CD4-positive, alpha-beta memory T cell (primary cell): ENCODE measurements around the gene NOS1. TPM values are rescaled to one million over a fixed set of nuclear protein-coding genes. Genes with fewer than 3 reads are reported as not detected.
"Not testable (repeated sequence)": the region's sequence is repeated elsewhere in the genome, so short reads cannot be mapped to it uniquely, and the experiment has no call there.

ENCODE experiments used
- CTCF ChIA-PET: fragments of 350-600 bp; sonication (Branson Sonifier 250); formaldehyde crosslinking; loops from one replicate; lab custom pipeline; 2021; ENCODE audit warnings: inconsistent platforms; ENCODE audit not compliant: partially characterized antibody; lab: Charles Lee
- POLR2A ChIA-PET: fragments of 350-600 bp; sonication (Branson Sonifier 250); formaldehyde crosslinking; loops from one replicate; lab custom pipeline; 2021; ENCODE audit not compliant: partially characterized antibody; lab: Charles Lee
- DNase-seq, 5 donors: peaks; one replicate each; pipeline versions ENCODE4 v3.0.0 to v3.0.0-alpha.2; 2020 to 2022; ENCODE audit warnings: mixed read lengths in 1 of 5
- H3K27ac ChIP-seq: one replicate; pipeline ENCODE4 v1.7.0; 2013; ENCODE audit warnings: low read depth, low read length
- H3K27me3 ChIP-seq: 2 replicates; pipeline ENCODE4 v1.7.0; 2013; ENCODE audit warnings: mild to moderate bottlenecking, low read length, moderate library complexity; ENCODE audit not compliant: insufficient read depth
- H3K36me3 ChIP-seq: 2 replicates; pipeline ENCODE4 v1.7.0; 2013; ENCODE audit warnings: mild to moderate bottlenecking, low read length, moderate library complexity; ENCODE audit not compliant: insufficient read depth
- H3K4me1 ChIP-seq: 2 replicates; pipeline ENCODE4 v1.7.0; 2013; ENCODE audit warnings: mild to moderate bottlenecking, low read length, moderate library complexity; ENCODE audit not compliant: insufficient read depth
- H3K4me3 ChIP-seq, 2 donors: one replicate each; pipeline ENCODE4 v1.7.0; 2013; ENCODE audit warnings: low read length in 2 of 2, mild to moderate bottlenecking in 1 of 2
- H3K9me3 ChIP-seq, 2 donors: one replicate each; pipeline ENCODE4 v1.7.0; 2013; ENCODE audit warnings: low read length in 2 of 2, control low read depth in 1 of 2; ENCODE audit not compliant: control insufficient read depth in 1 of 2
- H3K27ac Mint-ChIP-seq, 7 donors: one replicate each; pipeline ENCODE4 v1.8.0; 2020 to 2021; ENCODE audit warnings: mixed read lengths in 7 of 7, mild to moderate bottlenecking in 6 of 7, inconsistent platforms in 3 of 7, moderate library complexity in 3 of 7
- H3K27me3 Mint-ChIP-seq, 2 donors: one replicate each; pipeline ENCODE4 v1.8.0; 2020 to 2021; ENCODE audit warnings: mixed read lengths in 2 of 2
- H3K36me3 Mint-ChIP-seq, 2 donors: one replicate each; pipeline ENCODE4 v1.8.0; 2020 to 2021; ENCODE audit warnings: mixed read lengths in 2 of 2, inconsistent platforms in 1 of 2, mild to moderate bottlenecking in 1 of 2
- H3K4me1 Mint-ChIP-seq, 4 donors: one replicate each; pipeline ENCODE4 v1.8.0; 2020 to 2021; ENCODE audit warnings: mixed read lengths in 4 of 4, mild to moderate bottlenecking in 1 of 4
- H3K4me3 Mint-ChIP-seq, 8 donors: one replicate each; pipeline ENCODE4 v1.8.0; 2020 to 2021; ENCODE audit warnings: mixed read lengths in 8 of 8, mild to moderate bottlenecking in 7 of 8, moderate library complexity in 6 of 8, inconsistent platforms in 3 of 8
- H3K9me3 Mint-ChIP-seq, 8 donors: one replicate each; pipeline ENCODE4 v1.8.0; 2020 to 2021; ENCODE audit warnings: mixed read lengths in 8 of 8, mild to moderate bottlenecking in 5 of 8, inconsistent platforms in 3 of 8, moderate library complexity in 1 of 8
- intact Hi-C: fragments of 100-400 bp; cut with micrococcal nuclease; formaldehyde crosslinking; loops from one replicate; pipeline ENCODE4 v1.15.1; 2023
- polyA plus RNA-seq, 2 donors: library from polyadenylated mRNA; unstranded; fragments of 300-500 nt; fragmentation: Illumina TruSeq; gene quantifications; one replicate each; pipeline ENCODE4 v1.2.3, GENCODE V29; 2021
- total RNA-seq, 2 experiments: library from RNA; stranded (reverse); gene quantifications; one replicate each; pipeline ENCODE4 v1.2.3, GENCODE V29; 2021

NOS1 gene
- total and polyA plus RNA-seq, 4 experiments from 2014 or later = not detected

DNA sequence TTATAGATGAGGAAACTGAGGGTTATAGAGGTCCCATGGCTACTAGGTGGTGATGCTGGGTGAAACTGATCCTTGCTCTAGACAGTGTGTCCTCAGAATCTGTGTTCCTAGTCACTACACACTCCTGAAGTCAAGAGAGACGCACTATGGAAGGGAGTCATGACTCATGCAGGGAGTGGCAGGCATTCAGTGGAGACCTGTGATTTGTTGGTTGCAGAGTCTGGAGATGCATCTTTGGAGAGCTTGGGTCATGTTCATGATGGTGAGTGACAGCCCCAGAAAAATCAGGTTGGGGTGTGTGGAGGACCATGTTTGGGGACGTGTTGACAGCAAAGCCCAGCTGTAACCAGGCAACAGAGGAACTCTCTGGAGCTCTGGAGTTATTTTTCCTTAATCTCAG lies 133.2 kb downstream of the NOS1 start:
- H3K27me3 Mint-ChIP-seq = peaks cover 10 to 23% of the 10 kb centered on the region in 2 donors

GRCh38 chr12:117227000-117227653 lies 134.3 kb downstream of the NOS1 start:
- Mint-ChIP-seq H3K27me3 (peaks cover 10 to 25% of the 10 kb centered on the region in 2 donors), H3K4me3 (no peak overlapping the region), H3K36me3 (no peaks in the 10 kb centered on the region), H3K27ac (no peak overlapping the region), H3K9me3 (no peaks in the 10 kb centered on the region), H3K4me1 (no peaks in the 10 kb centered on the region)
- POLR2A ChIA-PET = no interaction called here
- H3K36me3 ChIP-seq = no peaks in the 10 kb centered on the region
- no peak overlapping the region for H3K27ac ChIP-seq
- H3K4me3 ChIP-seq = no peak overlapping the region
- no peaks in the 10 kb centered on the region for H3K27me3 ChIP-seq
- CTCF ChIA-PET = interaction anchor here (0.8 to 1.8 kb wide), 3 partner anchors 8 to 15 kb away, joined by 3 to 8 read pairs (median 3); no protein-coding TSS in a partner anchor
- no peak for DNase-seq
- H3K9me3 ChIP-seq = no peaks in the 10 kb centered on the region
- no peaks in the 10 kb centered on the region for H3K4me1 ChIP-seq
- intact Hi-C loops = no loop called here

More for the DNA sequence above, 133.2 kb downstream of the NOS1 start:
- no peaks in the 10 kb centered on the region for H3K4me1 ChIP-seq
- H3K36me3 ChIP-seq = no peaks in the 10 kb centered on the region
- H3K27ac ChIP-seq = no peak overlapping the region
- Mint-ChIP-seq H3K4me1 (no peaks in the 10 kb centered on the region), H3K9me3 (no peaks in the 10 kb centered on the region), H3K4me3 (no peak overlapping the region), H3K36me3 (no peaks in the 10 kb centered on the region), H3K27ac (no peak overlapping the region)
- no peaks in the 10 kb centered on the region for H3K27me3 ChIP-seq
- ChIA-PET POLR2A (no interaction called here), CTCF (interaction anchor here (1.8 kb wide), 1 partner anchor 8 kb away, joined by 8 read pairs; no protein-coding TSS in a partner anchor)
- H3K4me3 ChIP-seq = no peak overlapping the region
- DNase-seq = no peak
- intact Hi-C loops = no loop called here
- H3K9me3 ChIP-seq = no peaks in the 10 kb centered on the region

- H3K27me3 Mint-ChIP-seq = peaks cover 7 to 20% of the 10 kb centered on the region in 2 donors
Observed at GRCh38 chr12:117226505-117226904, 134.9 kb downstream of the NOS1 start.

DNA sequence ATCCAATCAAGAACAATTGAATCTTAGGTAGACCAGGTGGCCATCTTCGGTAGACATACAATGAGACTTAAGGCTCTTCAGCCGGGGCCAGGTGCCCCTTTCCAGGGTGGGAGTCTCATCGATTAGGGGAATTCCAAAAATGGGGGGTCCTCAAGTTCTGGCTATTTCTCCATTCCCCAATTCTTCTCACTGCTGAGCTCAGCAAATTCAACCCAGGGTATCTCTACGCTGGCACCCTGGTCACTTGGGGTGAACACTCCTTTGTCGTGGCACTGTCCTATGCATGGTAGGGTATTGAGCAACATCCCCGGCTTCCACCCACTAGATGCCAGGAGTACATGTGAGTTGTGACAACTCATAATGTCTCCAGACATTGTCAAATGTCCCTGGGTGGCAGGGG lies 136.2 kb downstream of the NOS1 start:
- Histone ChIP-seq H3K27me3 (no peaks in the 10 kb centered on the region), H3K27ac (no peak overlapping the region), H3K36me3 (no peaks in the 10 kb centered on the region), H3K4me1 (no peaks in the 10 kb centered on the region), H3K4me3 (no peak overlapping the region), H3K9me3 (no peaks in the 10 kb centered on the region)
- Mint-ChIP-seq H3K27me3 (peaks cover 8 to 17% of the 10 kb centered on the region in 2 donors), H3K4me1 (no peaks in the 10 kb centered on the region), H3K9me3 (no peaks in the 10 kb centered on the region), H3K27ac (no peak overlapping the region), H3K4me3 (no peak overlapping the region), H3K36me3 (no peaks in the 10 kb centered on the region)
- intact Hi-C loops = no loop called here
- ChIA-PET POLR2A (no interaction called here), CTCF (interaction anchor here (1.2 to 1.4 kb wide), 3 partner anchors 9 to 14 kb away, joined by 3 to 4 read pairs (median 4); no protein-coding TSS in a partner anchor)
- DNase-seq = no peak

More at GRCh38 chr12:117226505-117226904, 134.9 kb downstream of the NOS1 start:
- intact Hi-C loops = no loop called here
- ChIA-PET CTCF (interaction anchor here (0.8 to 1.2 kb wide), 2 partner anchors 9 to 15 kb away, joined by 3 read pairs; no protein-coding TSS in a partner anchor), POLR2A (no interaction called here)
- no peaks in the 10 kb centered on the region for H3K36me3 ChIP-seq
- Mint-ChIP-seq H3K4me1 (no peaks in the 10 kb centered on the region), H3K4me3 (no peak overlapping the region), H3K9me3 (no peaks in the 10 kb centered on the region), H3K36me3 (no peaks in the 10 kb centered on the region), H3K27ac (no peak overlapping the region)
- DNase-seq = no peak
- H3K27ac ChIP-seq = no peak overlapping the region
- H3K9me3 ChIP-seq = no peaks in the 10 kb centered on the region
- no peaks in the 10 kb centered on the region for H3K27me3 ChIP-seq
- H3K4me3 ChIP-seq = no peak overlapping the region
- no peaks in the 10 kb centered on the region for H3K4me1 ChIP-seq

GRCh38 chr12:117220947-117221346 lies 140.5 kb downstream of the NOS1 start:
- H3K4me3 Mint-ChIP-seq = not testable (repeated sequence)

GRCh38 chr12:117218149-117218548 lies 143.3 kb downstream of the NOS1 start:
- no peaks in the 10 kb centered on the region for H3K36me3 Mint-ChIP-seq
- no peak for DNase-seq
- no peaks in the 10 kb centered on the region for H3K4me1 Mint-ChIP-seq
- Histone ChIP-seq H3K4me3 (no peak overlapping the region), H3K9me3 (no peaks in the 10 kb centered on the region), H3K27me3 (no peaks in the 10 kb centered on the region), H3K4me1 (no peaks in the 10 kb centered on the region), H3K36me3 (no peaks in the 10 kb centered on the region), H3K27ac (no peak overlapping the region)
- H3K9me3 Mint-ChIP-seq = no peaks in the 10 kb centered on the region
- intact Hi-C loops = no loop called here
- no peak overlapping the region for H3K4me3 Mint-ChIP-seq
- ChIA-PET POLR2A (no interaction called here), CTCF (no interaction called here)
- peaks cover 10 to 12% of the 10 kb centered on the region in 2 donors for H3K27me3 Mint-ChIP-seq
- no peak overlapping the region for H3K27ac Mint-ChIP-seq

More at GRCh38 chr12:117220947-117221346, 140.5 kb downstream of the NOS1 start:
- intact Hi-C loops, H3K9me3 ChIP-seq, H3K4me1 Mint-ChIP-seq, DNase-seq, POLR2A ChIA-PET, H3K27ac Mint-ChIP-seq, H3K27ac ChIP-seq, H3K27me3 ChIP-seq, H3K9me3 Mint-ChIP-seq, H3K36me3 Mint-ChIP-seq, H3K36me3 ChIP-seq, H3K4me3 ChIP-seq, H3K4me1 ChIP-seq: not testable (repeated sequence)
- peaks cover 12 to 14% of the 10 kb centered on the region in 2 donors for H3K27me3 Mint-ChIP-seq
- CTCF ChIA-PET = interaction anchor here (1.2 to 2.2 kb wide), 2 partner anchors 10 to 12 kb away, joined by 3 to 14 read pairs; no protein-coding TSS in a partner anchor

GRCh38 chr12:117216686-117217085 lies 144.7 kb downstream of the NOS1 start:
- Mint-ChIP-seq H3K4me3 (no peak overlapping the region), H3K27ac (no peak overlapping the region), H3K4me1 (no peaks in the 10 kb centered on the region), H3K27me3 (peaks cover 10 to 14% of the 10 kb centered on the region in 2 donors), H3K36me3 (no peaks in the 10 kb centered on the region), H3K9me3 (no peaks in the 10 kb centered on the region)
- no peak for DNase-seq
- H3K27me3 ChIP-seq = no peaks in the 10 kb centered on the region
- no peak overlapping the region for H3K4me3 ChIP-seq
- no peaks in the 10 kb centered on the region for H3K36me3 ChIP-seq
- no peaks in the 10 kb centered on the region for H3K4me1 ChIP-seq
- H3K9me3 ChIP-seq = no peaks in the 10 kb centered on the region
- no peak overlapping the region for H3K27ac ChIP-seq
- CTCF ChIA-PET = no interaction called here
- intact Hi-C loops = no loop called here
- POLR2A ChIA-PET = no interaction called here
